ENCODE measurements around the gene TOE1.

The TOE1 gene

DNA sequence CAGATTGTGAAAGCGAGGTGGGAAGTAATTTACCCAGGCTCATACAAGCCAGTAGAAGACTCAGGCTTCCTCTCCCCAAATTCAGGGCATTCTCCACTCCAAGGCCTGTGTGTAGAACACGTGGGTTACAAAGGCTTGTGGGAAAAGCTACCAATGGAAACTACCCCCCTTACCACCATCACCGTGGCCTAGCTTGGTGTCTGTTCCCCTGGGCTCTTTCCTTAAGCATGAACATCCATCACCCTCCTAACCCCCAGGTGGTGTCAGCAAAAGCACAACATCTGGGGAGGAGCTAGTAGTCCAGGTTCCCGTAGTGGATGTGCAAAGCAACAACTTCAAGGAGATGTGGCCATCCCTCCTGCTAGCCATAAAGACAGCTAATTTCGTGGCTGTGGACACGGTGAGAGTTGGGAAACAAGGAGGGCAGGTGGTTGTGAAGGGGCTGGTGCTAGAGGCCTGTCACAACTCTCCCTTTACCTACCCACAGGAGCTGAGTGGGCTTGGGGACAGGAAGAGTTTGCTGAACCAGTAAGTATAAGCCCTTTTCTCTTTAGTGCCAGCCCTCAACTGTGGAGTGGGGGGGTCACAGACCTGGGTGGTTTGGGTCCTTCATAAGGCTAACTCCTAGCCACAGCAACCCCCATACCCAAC, 971 bp downstream of the TOE1 start:
- in situ Hi-C loops (cut with MboI; ENCODE audit: low pct_unique_long_range_greater_than_20kb, low sequenced_read_pairs, unreplicated experiment), result no loop called here
- DNase-seq (ENCODE audit: low spot score), result no peak
- TF ChIP-seq, protein P1, sequence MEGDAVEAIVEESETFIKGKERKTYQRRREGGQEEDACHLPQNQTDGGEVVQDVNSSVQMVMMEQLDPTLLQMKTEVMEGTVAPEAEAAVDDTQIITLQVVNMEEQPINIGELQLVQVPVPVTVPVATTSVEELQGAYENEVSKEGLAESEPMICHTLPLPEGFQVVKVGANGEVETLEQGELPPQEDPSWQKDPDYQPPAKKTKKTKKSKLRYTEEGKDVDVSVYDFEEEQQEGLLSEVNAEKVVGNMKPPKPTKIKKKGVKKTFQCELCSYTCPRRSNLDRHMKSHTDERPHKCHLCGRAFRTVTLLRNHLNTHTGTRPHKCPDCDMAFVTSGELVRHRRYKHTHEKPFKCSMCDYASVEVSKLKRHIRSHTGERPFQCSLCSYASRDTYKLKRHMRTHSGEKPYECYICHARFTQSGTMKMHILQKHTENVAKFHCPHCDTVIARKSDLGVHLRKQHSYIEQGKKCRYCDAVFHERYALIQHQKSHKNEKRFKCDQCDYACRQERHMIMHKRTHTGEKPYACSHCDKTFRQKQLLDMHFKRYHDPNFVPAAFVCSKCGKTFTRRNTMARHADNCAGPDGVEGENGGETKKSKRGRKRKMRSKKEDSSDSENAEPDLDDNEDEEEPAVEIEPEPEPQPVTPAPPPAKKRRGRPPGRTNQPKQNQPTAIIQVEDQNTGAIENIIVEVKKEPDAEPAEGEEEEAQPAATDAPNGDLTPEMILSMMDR (IDR thresholded peaks at IDR 0.05; ENCODE audit: extremely low read depth, insufficient read depth, missing control alignments), result no peak

DNA sequence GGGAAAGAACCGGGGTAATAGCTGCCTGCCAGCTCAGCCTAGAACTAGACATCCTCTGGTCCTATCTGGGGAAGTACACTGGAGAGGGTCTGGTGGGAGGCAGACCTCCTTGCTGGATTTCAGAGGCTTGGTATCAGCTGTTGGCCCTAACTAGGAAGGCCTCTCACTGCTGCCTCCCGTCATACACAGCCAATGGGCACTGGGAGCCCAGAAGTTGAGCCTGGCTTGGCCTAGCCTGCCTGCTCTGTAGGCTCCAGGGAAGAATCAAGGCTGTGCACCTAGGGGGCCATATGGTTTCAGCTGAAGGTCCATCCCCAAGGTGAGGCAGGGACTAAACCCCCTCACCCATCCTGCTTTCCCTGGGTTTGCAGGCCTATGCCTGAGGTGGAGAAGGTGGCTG, 4.5 kb downstream of the TOE1 start:
- TF ChIP-seq, protein P1 (IDR thresholded peaks at IDR 0.05; ENCODE audit: extremely low read depth, insufficient read depth, missing control alignments), result no peak
- in situ Hi-C loops (cut with MboI; ENCODE audit: low pct_unique_long_range_greater_than_20kb, low sequenced_read_pairs, unreplicated experiment), result no loop called here
- DNase-seq (ENCODE audit: low spot score), result no peak

DNA sequence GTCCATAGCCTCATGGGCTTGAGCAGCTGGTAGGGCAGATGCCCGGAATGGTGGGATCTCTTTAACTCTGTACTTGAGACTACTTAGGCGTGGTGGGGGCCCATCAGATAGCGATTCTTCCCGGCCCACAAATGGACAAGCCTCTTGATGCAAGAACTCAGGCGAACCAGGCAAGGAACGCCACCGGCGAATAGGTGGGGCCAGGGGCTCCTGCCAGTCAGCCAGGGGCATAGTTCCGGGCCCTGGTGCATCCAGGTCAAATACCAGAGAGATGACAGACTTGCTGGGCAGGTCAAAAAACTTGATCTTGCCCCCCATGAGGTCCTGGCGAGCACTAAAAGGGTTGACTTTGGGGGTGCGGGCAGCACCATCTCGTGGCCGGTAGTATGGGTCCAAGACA, 5.0 kb downstream of the TOE1 start:
- in situ Hi-C loops (cut with MboI; ENCODE audit: low pct_unique_long_range_greater_than_20kb, low sequenced_read_pairs, unreplicated experiment), result no loop called here
- no peak for DNase-seq (ENCODE audit: low spot score)
- TF ChIP-seq, protein P1 (IDR thresholded peaks at IDR 0.05; ENCODE audit: extremely low read depth, insufficient read depth, missing control alignments), result no peak

DNA sequence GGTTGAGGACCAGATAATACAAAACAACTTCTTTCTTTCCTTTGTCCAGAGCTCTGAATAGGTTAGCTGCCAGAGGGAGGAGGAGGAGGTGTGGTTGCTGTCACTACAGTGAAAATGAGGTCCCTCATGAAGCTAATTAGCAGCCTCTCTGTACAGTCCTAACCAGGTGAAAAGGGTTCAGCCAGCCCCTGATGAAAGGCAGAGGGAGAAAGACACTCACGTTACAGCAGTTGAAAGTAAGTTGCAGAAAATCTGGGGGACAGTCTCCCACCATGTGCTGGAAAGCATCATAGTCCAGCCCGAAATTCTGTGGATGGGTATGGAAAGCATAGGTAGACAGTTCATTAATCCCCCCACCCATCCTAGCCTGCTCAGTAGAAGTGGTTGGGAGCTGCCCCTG, 6.5 kb downstream of the TOE1 start:
- DNase-seq (ENCODE audit: low spot score), result no peak
- TF ChIP-seq, protein P1 (IDR thresholded peaks at IDR 0.05; ENCODE audit: extremely low read depth, insufficient read depth, missing control alignments), result no peak
- in situ Hi-C loops (cut with MboI; ENCODE audit: low pct_unique_long_range_greater_than_20kb, low sequenced_read_pairs, unreplicated experiment), result no loop called here

DNA sequence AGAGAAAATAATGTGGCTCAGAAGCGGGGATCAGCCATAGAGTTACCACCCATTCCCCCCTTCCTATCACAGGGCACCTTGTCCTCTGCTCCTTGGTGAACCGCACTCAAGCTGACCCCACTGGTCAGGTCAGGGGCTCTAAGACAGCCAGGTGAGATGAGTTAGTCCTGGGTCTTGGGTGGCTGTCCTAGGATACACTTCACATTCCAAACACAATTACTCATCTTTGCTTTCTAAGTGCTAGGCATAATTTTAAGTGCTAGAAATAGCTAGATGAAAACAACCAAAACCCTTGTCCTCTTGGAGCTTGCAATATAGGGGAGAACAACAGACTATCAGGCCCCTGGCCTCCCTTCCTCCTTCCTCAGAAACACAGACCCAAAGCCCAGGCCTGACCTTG, 8.1 kb downstream of the TOE1 start:
- TF ChIP-seq, protein P1 (IDR thresholded peaks at IDR 0.05; ENCODE audit: extremely low read depth, insufficient read depth, missing control alignments), result no peak
- in situ Hi-C loops (cut with MboI; ENCODE audit: low pct_unique_long_range_greater_than_20kb, low sequenced_read_pairs, unreplicated experiment), result no loop called here
- no peak for DNase-seq (ENCODE audit: low spot score)

DNA sequence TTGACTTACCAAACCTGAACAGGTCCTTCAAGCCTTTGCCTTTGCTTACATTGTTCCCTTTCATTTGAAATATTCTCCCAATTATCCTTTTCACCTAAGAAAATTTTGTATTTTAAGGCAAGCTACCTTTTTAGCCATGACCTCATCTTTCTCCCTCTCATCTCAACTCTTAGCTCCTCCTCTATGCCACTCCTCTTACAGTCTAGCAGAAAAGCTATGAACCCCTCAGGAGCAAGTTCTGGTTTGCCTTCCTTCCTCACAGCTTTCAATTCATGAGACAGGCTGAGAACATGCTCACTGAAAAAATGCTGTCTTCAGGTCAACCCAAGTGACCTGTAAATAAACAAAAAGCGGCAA, 8.6 kb downstream of the TOE1 start:
- in situ Hi-C loops (cut with MboI; ENCODE audit: low pct_unique_long_range_greater_than_20kb, low sequenced_read_pairs, unreplicated experiment), result no loop called here
- TF ChIP-seq, protein P1 (IDR thresholded peaks at IDR 0.05; ENCODE audit: extremely low read depth, insufficient read depth, missing control alignments), result no peak
- no peak for DNase-seq (ENCODE audit: low spot score)
